ENCODE data around the gene EPB41L4A. TPM values are rescaled to one million over a fixed set of nuclear protein-coding genes. Genes with fewer than 3 reads are reported as not detected.

EPB41L4A gene
- total RNA-seq, 1 experiment from 2014 or later = 1.7 TPM

- H3K9me3 ChIP-seq (replicated peaks) = no peaks in the 10 kb centered on the region
- H3K36me3 ChIP-seq = no peaks in the 10 kb centered on the region
- no peak overlapping the region for H3K4me3 ChIP-seq
- H3K27me3 ChIP-seq = no peaks in the 10 kb centered on the region
- no peak for DNase-seq
- no peak overlapping the region for H3K27ac ChIP-seq
- H3K4me1 ChIP-seq = no peaks in the 10 kb centered on the region
Observed at GRCh38 chr5:112119969-112120368, 299.1 kb downstream of the EPB41L4A start.

- Histone ChIP-seq H3K4me1 (no peaks in the 10 kb centered on the region), H3K9me3 (replicated peaks) (no peaks in the 10 kb centered on the region), H3K4me3 (no peak overlapping the region), H3K36me3 (no peaks in the 10 kb centered on the region), H3K27me3 (no peaks in the 10 kb centered on the region), H3K27ac (no peak overlapping the region)
- DNase-seq = no peak
Observed at GRCh38 chr5:112119508-112119907, 299.6 kb downstream of the EPB41L4A start.

- DNase-seq = no peak
- Histone ChIP-seq H3K9me3 (replicated peaks) (no peaks in the 10 kb centered on the region), H3K4me3 (no peak overlapping the region), H3K27me3 (no peaks in the 10 kb centered on the region), H3K27ac (no peak overlapping the region), H3K36me3 (no peaks in the 10 kb centered on the region), H3K4me1 (no peaks in the 10 kb centered on the region)
Observed at GRCh38 chr5:112117551-112117950, 301.5 kb downstream of the EPB41L4A start.

- no peaks in the 10 kb centered on the region for H3K36me3 ChIP-seq
- no peak overlapping the region for H3K27ac ChIP-seq
- no peaks in the 10 kb centered on the region for H3K4me1 ChIP-seq
- H3K9me3 ChIP-seq (replicated peaks) = no peaks in the 10 kb centered on the region
- H3K4me3 ChIP-seq = no peak overlapping the region
- DNase-seq = no peak
- no peaks in the 10 kb centered on the region for H3K27me3 ChIP-seq
Observed at GRCh38 chr5:112116371-112116770, 302.7 kb downstream of the EPB41L4A start.

GRCh38 chr5:112113565-112113964, 305.5 kb downstream of the EPB41L4A start:
- no peak overlapping the region for H3K27ac ChIP-seq
- H3K36me3 ChIP-seq = no peaks in the 10 kb centered on the region
- no peak for DNase-seq
- no peaks in the 10 kb centered on the region for H3K9me3 ChIP-seq (replicated peaks)
- no peaks in the 10 kb centered on the region for H3K27me3 ChIP-seq
- no peaks in the 10 kb centered on the region for H3K4me1 ChIP-seq
- H3K4me3 ChIP-seq = no peak overlapping the region

All from SJCRH30 (cell line).